GM10847 (cell line): ENCODE results near the gene AMZ1.

ENCODE experiments used
- POLR2A ChIP-seq: IDR thresholded peaks from 2 replicates; pipeline ENCODE4 v1.6.1; 2011; ENCODE audit not compliant: insufficient read length; ENCODE audit errors: extremely low read depth

Gene AMZ1

GRCh38 chr7:2659556-2660358, 28.2 kb upstream of the AMZ1 start:
- no peak for TF ChIP-seq POLR2A

DNA sequence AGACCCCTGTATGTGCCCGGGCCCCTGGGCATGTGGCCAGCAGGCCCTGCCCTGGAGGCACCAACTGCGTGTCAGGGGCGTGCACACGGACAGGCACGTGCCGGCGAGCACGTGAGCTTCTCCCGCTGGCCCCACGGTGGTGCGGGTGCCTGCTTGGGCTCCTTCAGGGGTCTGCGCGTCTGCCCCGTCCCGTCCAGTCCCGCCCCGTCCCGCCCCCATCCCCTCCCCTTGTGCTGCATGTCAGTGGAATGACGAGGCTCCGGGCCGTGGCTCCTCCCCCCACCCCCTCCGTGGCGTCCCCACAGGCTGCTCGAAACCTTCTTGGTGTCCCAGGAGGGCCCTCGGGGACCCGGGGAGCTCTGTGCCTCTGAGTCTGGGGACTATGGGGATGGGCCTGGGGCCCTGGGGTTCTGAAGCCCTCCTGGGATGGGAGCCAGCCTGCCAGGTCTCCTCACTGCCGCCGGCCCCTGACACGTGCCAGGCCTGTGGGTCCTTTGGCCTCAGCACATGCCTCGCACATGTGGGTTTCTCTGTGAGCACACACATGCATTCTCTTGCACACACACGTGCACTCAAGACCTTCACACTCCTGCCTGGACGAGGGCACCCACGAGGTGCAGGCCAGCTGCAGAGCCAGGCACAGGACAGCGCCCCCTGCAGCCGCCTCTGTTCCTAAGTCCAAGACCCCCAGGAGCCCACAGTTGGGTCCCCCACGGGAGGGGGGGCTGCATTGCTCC, 27.5 kb upstream of the AMZ1 start:
- TF ChIP-seq POLR2A: no peak

DNA sequence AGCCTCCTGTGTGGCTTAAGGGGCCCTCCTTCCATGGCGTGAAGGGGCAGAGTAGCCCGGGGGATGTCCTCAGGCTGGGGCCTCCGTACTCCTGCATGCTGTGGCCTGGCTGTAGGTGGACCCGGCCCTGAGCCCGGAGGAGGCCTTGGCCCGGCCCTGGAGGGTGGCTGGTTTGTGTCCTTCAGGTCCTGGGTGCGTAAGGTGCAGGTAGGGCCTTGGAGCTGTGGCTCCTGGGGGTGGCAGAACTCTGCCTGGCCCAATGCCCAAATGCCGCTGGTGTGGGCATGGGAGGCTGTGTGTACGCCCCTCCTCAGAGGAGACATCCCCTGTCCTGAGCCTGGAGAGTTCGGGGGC, 26.9 kb upstream of the AMZ1 start:
- no peak for TF ChIP-seq POLR2A

DNA sequence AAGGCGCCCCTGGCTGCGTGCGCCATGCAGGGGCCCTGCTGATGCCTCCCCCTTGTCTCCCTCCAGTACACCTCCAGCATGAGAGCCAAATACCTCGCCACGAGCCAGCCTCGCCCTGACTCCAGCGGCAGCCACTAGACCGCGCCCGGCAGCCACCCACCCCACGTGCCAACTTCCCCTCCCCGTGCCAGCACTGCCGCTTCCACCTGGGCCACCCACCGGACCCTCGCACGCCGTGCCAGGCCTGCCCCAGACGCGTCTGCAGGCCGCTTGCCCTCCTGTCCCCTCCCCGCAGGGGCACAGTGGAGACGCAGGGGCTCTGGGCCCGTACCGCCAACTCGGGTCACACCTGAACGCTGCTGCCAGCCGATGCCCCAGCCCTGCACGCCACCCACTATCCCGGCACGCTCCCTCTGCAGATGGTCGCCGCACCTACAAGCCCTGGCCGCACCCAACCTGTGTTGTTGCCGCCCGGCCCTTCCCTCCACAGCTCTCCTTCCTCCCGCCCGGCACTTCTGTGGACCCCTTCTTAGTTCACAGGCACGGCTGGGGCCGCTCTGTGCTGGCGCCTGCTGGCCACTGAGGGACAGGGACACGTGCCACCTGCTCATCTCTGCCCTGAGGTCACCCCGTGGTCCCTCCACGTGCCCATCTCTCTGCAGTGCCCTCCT, 26.3 kb upstream of the AMZ1 start:
- TF ChIP-seq POLR2A: no peak

DNA sequence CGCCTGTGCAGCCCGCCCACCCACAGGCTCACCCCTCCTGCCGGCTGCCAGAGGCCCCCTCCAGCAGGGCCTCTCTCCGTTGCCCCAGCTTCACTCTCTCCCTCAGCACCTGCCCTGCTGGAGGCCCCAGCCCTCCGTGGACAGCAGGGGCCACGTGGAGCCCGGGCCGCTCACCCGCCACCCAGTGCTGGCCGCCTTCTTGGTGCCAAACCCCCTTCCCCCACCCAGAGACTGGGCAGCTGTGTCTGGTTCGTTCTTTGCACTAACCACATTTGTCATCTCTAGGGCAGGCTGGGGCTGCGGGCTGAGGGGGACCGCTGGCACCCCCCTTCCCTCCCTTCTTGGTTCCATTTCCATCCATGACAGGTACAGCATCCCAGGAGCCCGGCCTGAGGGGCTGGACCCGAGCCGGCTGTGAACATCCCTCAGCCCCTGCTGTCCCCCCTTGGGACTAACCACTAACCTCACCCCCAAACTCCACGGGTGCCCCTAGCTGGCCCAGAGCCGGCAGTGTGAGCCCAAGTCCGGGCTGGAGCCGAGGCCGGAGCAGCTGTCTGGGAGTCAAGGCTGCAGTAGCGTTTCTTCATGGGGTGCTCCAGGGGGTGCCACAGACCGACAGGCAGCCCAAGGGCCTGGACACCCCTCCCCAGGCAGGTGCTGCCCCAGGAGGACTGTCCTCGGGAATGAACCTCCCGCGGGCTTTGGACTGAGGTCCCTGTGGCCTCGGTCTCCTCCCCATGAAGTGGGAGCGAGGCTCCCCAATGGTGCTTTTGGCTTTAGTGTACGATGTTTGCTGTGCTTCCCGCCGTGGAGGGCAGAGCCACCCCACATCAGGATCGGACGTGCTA, 25.5 kb upstream of the AMZ1 start:
- TF ChIP-seq POLR2A: no peak

GRCh38 chr7:2663121-2663886, 24.7 kb upstream of the AMZ1 start:
- no peak for TF ChIP-seq POLR2A

- TF ChIP-seq POLR2A: no peak
Measured at GRCh38 chr7:2663960-2664359, 24.0 kb upstream of the AMZ1 start.

DNA sequence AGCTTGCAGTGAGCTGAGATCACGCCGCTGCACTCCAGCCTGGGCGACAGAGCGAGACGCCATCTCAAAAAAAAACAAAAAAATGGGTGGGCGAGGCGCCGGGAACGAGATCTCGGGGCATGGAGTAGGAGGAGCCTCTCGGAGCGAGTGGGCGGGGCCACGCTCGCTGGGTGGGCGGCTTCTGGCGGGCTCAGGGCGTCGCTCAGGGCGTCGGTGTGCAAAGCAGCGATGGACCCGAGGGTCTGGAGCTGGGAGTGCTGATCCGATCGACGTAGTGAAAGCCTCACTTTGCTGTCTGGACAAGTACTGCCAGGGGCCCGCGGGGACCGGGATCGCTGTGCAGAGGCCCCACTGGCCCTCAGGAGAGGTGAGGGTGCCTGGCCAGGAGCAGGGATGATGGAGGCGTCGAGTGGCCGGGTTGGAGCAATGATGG, 22.6 kb upstream of the AMZ1 start:
- no peak for TF ChIP-seq POLR2A

DNA sequence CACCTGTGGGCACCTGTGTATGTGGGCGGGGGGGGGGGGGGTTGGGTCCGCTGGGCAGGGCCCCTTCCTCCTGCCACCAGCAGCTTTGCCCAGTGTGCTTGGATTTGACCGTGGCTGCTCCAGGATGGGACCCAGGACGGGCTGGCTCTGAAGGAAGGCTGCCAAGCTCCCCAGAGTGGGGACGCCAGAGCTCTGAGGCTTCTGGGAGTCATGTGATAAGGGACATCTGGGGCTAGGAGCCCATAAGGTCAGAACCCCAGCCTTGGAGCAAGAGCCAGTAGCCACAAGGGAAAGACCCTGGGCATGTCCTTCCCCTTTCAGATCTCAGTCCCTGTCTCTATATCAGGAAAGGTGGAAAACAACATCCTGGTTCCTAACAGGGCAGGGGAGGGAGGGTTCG, 21.8 kb upstream of the AMZ1 start:
- no peak for TF ChIP-seq POLR2A

DNA sequence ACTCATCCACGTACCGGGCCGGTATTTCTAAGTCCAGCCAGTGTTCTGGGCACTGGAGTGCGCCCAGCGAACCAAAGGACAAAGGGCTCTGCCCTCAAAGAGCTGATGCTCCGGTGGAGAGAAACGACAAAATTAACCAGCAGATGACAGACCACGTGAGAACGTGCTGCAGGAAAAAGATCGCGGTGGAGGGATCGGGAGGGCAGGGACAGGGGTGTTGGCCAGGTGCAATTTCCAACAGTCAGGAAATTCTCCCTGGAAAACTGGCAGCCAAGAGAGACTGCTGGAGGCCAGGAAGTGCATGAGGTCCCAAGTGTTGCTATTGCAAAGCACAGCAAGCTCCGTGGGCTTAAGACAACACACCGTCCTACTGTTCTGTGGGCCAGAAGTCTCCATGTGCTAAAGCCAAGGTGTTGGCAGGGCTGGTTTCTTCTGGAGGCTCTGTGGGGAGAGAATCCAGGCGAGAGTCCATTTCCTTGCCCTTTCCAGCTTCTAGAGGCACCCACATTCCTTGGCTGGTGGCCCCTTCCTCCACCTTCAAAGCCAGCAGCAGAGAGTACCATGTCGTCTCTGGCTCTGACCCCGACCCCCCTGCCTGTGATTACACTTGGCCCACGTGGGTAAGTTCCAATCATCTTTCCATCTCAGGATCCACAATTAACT, 21.3 kb upstream of the AMZ1 start:
- TF ChIP-seq POLR2A: no peak

GRCh38 chr7:2667843-2668242, 20.2 kb upstream of the AMZ1 start:
- TF ChIP-seq POLR2A: no peak

- no peak for TF ChIP-seq POLR2A
Measured at GRCh38 chr7:2668401-2668800, 19.6 kb upstream of the AMZ1 start.

GRCh38 chr7:2670171-2670570, 17.8 kb upstream of the AMZ1 start:
- TF ChIP-seq POLR2A: no peak
